Activated gamma-delta T cell treated with Interleukin-2 at 50 U/mL for 16 hours (primary cell): ENCODE data around the gene TTC7B.

Experiments
- DNase-seq: peaks from one replicate; pipeline ENCODE4 v3.0.0-alpha.2; 2020

TTC7B gene

DNA sequence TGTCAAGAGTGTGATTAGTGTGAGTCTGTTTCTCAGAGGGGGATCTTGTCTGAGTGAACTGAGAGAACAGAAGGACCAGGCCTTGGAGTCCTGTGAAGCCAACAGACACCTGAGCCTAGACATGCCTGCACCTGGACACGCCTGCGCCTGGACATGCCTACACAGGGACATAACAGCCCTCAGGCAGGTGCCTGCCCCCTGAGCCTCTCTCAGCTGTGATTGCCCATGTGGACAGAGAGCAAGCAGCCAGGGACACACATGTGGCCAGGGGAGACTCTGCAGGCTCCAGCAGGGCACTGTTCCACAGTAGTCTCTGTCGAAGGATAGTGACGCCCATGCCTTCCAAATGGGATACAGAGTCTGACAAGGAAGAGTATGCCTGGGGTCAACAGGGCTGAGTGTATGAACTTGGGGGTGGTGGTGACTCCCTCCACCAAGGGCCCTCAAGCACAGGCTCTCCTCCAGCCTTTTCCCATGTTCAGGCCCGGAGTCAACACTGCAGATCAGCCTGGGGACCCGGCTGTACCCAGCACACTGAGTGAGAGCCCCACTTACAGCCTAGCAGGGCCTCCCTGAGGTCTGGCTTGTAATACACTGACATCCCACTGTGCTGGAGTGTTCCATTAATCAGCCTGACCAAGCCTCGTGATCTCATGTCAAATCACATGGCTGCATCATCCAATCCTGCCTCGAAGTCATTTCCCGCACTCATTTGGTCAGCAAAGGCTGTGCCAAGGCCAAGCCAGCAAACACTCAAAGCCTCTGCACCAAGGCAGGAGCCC is 246.4 kb downstream of the TTC7B start:
- no peak for DNase-seq

DNA sequence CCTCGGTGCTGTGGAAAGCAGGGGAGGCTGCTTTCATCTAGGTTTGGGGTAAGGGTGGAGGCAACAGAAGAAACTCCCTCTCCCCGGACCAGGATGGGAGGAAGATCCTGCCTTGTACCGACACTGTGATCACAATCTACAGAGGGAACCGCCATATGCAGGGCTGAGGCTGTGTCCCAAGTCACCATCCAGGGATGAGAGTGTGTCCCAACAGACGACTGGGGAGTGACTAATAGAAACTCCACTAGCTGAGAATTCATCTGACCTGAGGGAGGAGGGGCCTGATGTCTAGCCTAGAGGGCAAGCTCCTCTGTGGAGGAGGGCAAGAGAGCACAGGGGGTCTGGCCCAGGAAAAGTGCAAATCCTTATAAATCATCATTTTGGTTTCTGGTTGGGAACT is 247.0 kb downstream of the TTC7B start:
- no peak for DNase-seq

DNA sequence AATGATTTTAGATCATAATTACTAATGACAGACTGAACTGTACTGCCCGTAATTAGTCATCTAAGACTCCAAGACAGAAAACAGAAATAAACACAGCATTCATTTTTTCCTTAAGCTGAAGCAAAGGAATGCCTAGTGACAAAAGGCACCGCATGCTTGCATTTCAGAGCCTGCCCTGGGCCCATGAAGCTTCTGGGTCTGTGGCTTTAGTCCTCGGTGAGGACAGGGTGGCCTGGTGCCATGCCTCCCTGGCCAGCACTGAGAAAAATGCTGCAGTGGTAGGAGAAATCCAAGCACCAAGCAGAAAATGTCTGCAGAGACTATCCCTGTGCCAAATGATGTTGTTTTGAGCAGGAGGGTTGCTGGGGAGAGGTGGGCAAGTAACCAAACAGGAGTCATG is 247.8 kb downstream of the TTC7B start:
- DNase-seq = no peak

DNA sequence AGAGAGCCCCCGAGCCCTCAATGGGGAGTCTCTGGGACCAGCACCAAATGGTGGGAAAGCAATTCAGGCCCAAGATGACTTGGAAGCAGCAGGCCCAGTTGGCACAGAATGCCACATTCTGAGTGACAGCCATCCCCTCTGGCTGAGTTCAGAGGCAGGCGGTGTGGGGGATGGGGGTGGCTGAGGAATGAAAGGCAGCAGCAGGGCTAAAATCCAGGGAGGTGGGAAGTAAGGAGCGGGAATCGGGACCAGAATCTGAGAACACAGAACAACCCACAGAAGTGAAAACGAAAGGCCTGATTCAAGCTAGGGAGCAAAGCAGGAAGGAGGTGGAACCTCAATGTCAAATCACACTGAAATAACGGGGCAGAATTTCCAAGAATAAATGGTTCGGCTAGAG is 248.2 kb downstream of the TTC7B start:
- DNase-seq = no peak

DNA sequence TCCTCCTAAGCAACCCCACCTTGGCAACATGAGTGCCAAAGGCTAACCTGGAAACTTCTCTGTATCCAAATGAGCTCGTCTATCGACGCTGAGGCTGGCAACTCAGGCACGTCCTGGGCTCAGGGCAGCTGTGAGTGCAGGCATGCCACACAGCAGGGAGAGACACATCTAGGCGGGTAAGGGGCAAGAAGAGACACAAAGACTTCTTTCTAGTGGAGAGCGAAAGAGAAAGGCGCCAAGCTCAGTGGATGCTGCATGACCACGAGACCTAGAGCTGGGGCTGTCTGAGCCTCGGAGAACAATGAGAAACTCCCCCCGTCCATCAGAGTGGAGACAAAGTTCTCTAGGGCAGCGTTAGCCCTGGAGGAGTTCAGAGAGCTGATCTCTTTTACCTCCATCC is 249.0 kb downstream of the TTC7B start:
- DNase-seq = no peak

DNA sequence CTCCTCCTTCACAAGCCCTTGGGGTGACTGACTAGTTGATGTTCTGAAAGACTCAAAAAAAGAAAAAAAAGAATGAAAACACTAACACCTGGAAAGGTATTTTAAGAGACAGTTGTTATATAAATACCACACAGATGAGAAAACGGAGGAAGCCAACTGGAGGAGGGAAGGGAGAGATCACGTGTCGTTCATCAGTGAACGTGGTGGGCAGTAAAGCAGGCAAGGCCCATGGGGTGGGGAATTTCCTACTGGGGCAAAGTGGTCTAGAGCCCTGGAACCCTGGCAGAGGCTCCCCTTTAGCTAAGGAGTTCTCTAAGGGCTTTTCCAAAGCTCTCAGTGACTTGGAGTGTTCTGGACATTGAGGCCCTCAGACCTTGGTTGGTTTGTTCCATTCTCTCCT is 249.7 kb downstream of the TTC7B start:
- DNase-seq = no peak

DNA sequence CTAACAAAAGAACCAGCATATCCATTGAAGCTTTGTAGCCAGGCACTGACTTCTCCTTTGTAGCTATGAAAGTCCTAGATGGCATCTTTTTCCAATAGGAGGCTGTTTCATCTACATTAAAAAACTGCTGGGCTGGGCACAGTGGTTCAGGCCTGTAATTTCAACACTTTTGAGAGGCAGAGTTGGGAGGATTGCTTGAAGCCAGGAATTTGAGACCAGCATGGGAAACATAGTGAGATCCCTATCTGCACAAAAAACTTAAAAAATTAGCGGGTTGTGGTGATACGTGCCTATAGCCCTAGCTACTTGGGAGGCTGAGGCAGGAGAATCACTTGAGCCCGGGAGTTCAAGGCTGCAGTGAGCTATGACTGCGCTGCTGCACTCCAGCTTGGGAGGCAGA is 251.7 kb downstream of the TTC7B start:
- DNase-seq = no peak

DNA sequence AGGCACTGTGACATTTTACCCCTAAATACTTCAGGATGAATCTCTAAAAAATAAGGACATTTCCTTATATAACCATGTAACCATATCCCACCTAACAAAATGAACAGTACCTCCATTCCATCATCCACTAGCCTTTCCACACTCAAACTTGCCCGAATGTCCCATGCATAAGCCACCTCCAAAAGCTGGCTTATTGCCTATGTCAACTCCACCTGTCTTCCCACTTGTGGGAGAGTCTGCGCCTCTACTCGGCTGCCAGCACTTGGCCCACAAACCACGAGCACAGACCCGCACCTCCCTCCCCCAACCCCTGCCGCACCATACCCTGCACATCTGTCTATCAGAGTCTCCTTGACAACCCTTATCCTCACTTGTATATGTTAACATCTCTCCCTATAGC is 253.6 kb downstream of the TTC7B start:
- no peak for DNase-seq

DNA sequence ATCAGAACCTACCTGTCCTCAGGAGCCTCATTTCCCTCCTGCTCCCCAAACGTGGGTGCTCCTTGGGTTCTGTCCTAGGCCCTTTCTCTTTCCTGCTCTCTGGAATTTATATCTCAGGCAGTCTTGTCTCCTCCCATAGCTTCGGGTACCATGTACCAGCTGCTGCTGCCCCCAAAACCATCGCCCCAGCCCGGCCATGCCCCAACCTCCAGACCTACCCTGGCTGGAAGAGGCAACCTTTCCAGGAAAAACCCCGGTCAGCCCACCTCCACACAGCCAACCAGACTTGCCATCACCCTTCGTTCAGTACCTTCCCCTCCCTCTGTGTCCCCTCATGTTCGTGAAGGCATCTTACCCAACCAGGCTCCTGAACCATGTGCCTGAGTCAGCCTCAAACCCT is 254.3 kb downstream of the TTC7B start:
- DNase-seq = no peak

DNA sequence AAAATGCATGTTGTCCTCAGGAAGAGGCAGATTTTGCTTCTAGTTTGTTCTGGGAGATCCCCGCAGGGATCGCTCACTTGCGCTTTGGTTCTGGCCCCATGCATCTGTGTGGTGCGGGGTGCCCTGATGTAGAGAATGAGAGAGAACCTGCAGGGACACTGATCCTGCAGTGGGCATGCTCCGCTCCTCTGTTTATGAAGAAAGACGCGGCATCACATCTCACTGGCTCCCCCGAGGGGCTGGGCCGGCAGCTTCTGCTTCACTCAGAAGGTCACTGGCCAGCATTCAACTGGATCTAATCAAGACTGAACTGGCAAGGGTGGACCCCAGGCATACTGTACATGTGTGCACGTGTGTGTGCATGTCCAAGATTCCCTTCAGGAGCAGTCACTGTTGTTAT is 255.2 kb downstream of the TTC7B start:
- no peak for DNase-seq

DNA sequence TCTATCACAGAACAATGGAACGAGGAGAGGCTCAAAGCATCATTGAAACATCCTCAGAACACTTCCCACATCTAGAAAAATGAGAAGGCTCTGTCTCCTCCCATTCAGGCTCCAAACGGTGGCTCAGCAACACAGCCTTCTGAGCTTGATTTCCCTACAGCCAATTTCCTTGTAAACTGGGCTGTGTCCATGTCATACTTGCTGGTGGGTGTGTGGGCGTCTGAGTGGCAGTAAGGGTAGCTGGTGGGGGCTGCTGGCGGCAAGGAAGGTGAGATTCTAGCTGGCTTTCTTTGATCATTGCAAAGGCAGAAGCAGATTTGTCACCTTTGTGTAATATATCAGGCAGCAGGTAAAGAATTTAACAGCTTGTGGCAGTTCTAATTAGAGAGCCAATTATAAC is 255.7 kb downstream of the TTC7B start:
- DNase-seq = no peak

DNA sequence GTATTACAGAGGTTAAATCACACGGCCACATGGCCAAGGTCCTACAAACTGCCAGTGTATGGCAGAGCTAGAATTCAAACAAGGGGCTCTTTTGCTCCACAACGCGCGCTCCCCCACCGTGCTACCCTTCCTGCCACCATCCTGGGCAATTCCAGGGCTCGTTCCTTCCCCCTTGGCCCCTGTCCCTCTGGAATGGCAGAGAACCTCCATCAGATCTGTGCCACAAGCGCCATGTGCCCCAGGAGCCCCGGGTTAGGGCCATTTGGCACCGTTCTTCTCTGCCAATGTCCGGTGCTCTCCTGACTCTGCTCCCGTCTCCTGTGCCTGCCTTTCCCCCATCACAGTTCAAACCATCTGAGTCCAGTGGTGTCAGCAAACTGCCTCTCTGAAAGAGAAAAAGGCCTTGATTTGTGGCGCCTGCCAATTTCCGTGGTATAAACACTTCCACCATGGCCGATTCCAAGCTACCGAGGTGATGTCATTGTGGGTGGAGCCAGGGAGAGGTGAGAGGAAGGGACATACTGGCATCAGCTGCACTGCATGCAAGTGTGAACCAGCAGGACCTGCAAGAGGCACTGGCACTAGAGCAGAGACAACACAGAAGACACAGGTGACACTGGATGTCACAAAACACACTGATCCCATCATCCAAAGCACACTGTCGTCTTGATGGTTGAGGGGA is 256.3 kb downstream of the TTC7B start:
- no peak for DNase-seq

DNA sequence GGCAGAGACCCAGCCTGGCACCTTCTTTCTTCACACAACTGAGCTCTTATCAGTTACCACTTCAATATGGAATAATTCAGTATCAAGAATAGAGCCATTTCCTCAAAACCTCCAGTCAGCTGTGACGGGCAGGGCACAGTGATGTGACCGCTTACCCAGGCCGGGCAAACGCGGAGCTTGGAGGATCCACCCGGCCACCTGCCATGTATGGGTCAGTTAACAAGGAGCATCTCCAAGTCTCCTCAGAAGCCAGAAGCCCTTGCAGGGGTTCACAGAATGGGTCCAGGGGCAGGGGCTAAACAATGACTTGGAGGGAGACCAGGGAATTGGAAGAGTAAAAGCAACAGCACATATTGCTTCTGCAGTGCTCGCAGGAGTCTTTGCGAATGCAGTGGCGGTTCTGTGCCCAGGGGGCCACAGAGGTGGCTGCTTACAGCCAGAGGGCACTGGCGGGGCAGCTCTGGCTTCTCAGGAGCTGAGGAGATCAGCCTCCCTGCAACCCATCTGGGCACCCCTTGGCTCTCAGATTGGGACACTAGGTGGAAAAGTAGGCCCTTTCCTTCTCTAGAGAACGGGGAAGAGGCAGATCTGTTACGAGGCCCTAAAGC is 257.1 kb downstream of the TTC7B start:
- DNase-seq = no peak

DNA sequence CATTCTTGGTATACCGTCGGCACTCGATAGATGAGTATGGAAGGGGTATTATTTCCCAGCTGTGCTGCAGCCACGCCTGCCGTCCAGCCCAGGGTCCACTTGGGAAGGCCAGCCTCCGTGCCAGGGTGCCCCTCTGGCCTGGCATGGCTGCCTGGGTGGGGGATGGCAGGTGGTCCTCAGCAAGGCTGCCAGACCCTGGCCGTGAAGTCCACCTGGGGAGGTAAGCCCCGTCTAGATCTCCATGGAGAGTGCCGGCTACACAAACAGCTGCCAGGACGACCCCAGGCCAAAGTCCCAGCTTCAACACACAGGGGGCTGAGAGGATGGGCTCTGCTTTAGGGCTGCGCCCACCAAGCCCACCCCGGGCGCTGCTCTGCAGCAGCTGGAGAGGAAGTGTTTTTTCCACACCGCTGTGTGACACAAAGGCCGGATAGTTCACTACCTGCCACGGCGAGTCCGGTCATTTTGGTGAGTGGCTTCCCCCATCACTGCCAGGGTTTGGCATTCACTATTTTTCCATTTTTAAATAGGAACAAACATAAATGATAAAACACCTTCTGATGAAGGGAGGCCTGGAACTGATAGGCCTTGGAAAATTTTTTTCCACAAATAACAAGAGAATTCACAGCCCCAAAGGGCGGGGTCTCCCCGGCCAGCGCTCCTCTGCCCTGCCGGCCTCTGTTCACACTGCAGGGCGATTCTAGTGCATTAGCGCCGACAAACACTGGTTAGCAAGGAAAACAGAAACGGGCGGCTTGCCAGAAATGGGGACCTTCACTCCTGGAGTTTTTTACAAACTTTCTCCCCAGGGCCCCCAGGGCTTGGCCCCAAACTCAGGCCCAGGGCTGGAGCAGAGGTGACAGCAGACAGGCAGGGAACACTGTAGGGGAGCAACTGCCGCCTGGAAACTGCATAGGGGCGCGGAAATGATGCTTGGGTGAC is 257.9 kb downstream of the TTC7B start:
- DNase-seq = no peak

DNA sequence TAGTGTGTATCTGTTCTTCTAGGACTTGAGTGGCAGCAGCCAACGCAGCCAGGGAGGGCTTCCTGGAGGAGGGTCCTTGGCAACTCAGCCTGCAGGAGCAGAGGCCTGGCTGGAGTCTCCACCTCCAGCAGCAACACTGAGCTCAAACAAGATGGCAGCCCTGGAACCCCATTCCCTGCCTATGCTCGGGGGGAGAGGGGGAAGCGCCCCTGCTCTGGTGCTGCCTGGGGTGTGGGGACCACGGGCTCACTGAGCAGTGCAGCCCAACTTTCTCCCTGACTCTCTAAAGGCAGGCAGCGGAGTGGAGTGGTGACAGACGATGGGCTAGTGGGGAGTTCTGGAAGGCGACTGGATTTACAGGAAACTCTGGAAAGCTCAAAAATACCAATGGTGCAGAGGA is 258.7 kb downstream of the TTC7B start:
- DNase-seq = no peak

DNA sequence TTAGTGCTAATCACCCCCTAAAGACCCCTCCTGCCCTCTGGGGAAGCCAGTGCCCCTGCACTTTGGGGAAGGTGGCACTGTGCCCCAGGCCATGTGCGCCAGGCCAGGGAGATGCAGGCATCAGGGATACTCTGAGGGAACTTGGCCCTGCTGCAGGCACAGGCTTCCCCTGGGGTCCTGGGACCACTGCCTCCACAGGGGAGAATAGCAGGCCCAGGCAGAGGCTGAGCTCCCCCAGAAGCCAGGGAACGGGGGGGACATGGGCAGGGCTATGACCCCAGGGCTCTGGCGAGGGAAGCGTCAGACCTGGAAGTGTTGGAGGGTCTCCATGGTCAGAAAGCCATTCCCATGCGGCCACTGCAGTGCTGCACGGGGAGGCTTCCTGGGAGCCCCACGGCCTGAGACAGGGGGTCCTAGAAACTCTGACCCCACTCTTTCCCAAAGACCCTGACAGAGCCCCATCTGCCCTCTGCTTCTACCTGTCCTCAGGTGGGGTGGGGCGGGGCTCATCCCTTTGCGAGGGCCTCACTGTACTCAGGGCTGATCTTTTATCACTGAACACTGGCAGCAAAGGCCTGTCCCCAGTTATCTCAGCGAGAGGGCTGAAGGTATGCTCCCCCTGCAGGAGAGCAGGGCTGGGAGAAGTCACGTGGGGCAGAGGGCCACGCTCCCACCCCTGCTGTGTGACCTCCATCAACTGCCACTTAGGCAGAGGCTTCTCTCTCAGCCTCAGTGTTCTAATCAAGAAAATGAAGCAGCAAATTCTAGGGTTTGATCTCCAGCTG is 259.4 kb downstream of the TTC7B start:
- no peak for DNase-seq

DNA sequence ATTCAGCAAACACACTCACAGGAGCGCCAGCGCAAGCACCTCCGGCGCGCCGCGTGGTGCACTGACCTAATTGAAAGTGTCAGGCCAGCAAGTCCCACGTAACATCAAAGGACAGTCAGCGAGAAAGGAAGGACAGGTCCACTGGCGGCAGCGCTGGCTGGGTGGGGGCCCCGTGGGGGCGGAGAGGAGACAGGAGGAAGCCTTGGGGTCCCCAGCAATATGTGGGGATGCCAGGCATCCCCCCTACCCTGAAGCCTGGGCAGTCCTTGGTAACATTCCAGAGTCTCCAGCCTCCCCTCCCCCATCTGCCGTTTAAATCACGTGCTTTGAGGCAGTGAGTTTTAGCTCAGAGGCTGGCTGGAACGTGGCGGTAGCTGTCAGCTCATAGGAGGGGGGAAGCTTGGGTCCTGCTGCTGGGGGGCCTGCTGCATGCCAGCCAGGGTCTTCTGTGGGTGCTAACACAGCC is 260.2 kb downstream of the TTC7B start:
- no peak for DNase-seq

DNA sequence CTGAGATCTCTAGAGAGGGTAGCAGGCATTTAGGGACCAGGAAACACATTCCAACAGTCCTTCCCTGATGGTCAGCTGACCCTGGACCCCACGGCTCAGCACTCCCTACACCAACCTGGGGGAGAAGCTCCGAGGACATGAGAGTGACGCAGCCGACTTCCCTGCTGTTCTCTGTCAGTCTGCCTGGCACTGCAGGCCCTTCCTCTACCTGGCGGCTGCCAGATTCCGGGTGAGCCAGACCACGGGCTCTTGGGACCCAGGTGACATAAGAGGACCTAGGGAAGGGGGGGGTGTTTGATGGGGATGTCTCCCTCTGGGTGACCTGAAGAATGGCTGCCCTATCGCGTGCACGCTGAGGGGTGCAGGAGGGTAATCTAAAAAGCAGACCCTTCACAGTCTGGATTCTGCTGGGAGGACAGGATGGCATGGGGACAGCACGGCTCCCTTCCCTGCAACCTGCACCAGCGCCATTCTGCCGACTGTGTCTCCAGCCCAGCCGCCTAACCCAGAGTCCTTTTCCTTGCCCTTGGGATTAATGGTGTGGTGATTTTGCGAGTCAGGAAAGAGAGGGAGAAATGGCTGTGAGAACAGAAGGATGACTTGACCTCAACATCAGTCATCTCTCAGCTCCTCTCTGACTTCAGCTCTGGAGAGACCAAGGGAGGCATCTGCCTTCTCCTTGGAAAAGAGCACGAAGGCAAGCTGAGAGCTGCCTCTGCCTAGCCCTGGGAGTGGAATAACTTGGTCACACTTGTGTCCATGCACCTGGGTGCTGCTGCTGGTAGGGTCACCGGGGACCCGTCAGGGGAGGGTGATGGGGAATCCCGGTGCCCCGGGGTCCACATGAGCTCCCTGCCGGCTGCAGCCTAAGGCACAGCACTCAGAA is 260.9 kb downstream of the TTC7B start:
- DNase-seq = no peak

DNA sequence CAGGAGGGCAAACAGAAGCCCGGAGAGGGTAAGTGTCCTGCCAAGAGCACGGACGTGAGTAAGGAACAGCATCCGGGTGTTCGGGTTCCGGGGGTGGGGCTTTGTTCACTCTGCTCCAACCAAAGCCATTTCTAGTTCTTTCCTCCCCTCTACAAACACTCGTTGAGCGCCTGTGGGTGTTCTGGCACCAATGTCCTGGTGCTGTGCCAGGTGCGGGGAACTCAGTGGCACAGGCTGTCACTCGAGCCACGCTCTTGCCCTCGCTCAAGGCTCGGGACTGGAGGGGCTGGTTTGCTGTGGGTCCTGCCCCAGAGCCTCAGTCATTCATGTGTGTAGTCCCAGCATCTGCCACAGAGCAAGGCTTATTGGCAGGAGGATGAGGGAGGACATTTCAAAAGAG is 261.9 kb downstream of the TTC7B start:
- no peak for DNase-seq

DNA sequence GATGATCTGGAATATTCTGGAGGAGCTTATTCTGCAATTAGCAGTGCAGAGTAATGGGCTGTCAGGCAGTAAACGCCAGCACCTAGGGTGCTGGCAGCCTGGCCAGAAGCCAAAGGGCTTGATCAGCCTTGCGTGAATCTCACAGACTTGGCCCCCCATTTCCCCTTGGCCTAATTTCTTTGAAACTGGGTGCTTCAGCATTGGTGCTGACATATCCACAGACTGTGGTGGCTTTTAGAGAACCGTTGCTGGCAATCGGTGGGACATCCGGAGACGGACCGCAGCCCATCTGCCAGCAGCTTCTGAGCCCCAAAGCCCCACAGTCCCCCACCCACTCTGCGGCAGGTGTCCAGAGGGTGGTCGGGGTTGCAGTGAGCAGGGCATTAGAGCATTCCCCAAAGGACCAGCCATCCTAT is 262.3 kb downstream of the TTC7B start:
- DNase-seq = no peak

DNA sequence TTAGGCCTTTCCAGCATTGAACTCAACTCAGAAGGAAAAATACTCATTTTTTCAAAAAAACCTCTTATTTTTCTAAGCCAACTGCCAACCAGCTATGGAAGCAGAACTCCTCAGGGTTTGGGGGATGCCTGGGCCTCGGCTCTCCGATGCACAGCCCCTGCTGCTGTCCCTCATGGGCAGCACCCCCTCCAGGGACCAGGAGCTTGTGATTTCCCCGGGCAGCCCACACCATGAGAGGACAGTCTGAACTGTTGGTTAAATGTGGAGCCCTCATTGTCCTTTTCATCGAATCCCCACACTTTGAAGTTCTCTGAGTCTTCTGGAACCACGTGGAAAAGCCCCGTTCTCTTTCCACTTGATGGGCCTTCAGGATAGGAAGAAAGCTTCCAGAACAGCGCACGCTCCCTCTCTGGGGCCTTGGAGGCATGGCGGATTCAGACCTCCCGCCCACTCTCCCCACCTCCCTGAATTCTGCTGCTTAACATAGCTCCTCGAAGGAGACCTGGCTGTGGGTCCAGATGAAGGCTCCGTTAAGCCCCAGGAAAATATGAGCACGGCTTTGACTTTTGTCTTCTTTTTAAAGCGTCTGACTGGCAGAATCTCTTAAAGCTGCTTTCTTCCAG is 262.8 kb downstream of the TTC7B start:
- DNase-seq = no peak
